IMR-90 (cell line): ENCODE data around the gene ALDH18A1. TPM values are rescaled to one million over a fixed set of nuclear protein-coding genes. Genes with fewer than 3 reads are reported as not detected.
A peak's percentile ranks its signal among the peaks of the same experiment; 100 is the strongest.

Source experiments
- ATAC-seq: fragments of 200-7000 bp; cut with Tn5 transposase; 2 replicates; pipeline ENCODE4 v1.9.1; 2020; ENCODE audit warnings: low read depth, mild to moderate bottlenecking, moderate library complexity
- BruUV-seq: library from RNA; stranded (reverse); fragments of 400-500 nt; replicated peaks from 2 replicates; lab custom pipeline; 2021; lab: Mats Ljungman, UMichigan
- CTCF ChIA-PET: fragments of 300-600 bp; formaldehyde crosslinking; extraction: SDS; loops from one replicate; lab custom pipeline; 2021; ENCODE audit warnings: antibody characterized with exemption; lab: Yijun Ruan, JAX
- POLR2A ChIA-PET: fragments of 300-600 bp; sonication (Branson Sonifier 250); formaldehyde crosslinking; loops from one replicate; lab custom pipeline; 2022; ENCODE audit warnings: antibody characterized with exemption; ENCODE audit not compliant: unreplicated experiment; lab: Charles Lee
- DNase-seq: peaks from one replicate; pipeline ENCODE4 v3.0.0; 2013
- H2AFZ ChIP-seq: replicated peaks from 2 replicates; pipeline ENCODE3; 2013; ENCODE audit warnings: low read length, mild to moderate bottlenecking; ENCODE audit not compliant: poor library complexity
- H2AK5ac ChIP-seq: 2 replicates; pipeline ENCODE4 v1.6.1; 2013; ENCODE audit warnings: low read depth, low read length, inconsistent platforms
- H2AK9ac ChIP-seq: replicated peaks from 2 replicates; pipeline ENCODE3; 2013; ENCODE audit warnings: mild to moderate bottlenecking, low read depth, low read length, moderate library complexity; ENCODE audit not compliant: poor library complexity
- H2BK120ac ChIP-seq: 2 replicates; pipeline ENCODE4 v1.6.1; 2013; ENCODE audit warnings: low read depth, low read length, inconsistent platforms
- H2BK15ac ChIP-seq: 3 replicates; pipeline ENCODE4 v1.6.1; 2013; ENCODE audit warnings: low read depth, low read length, inconsistent platforms
- H2BK20ac ChIP-seq: 2 replicates; pipeline ENCODE4 v1.6.1; 2013; ENCODE audit warnings: low read depth, mild to moderate bottlenecking, inconsistent platforms, low read length, moderate library complexity
- H2BK5ac ChIP-seq: 2 replicates; pipeline ENCODE4 v1.6.1; 2013; ENCODE audit warnings: mild to moderate bottlenecking, low read depth, low read length, inconsistent platforms; ENCODE audit not compliant: poor library complexity, severe bottlenecking
- H3K14ac ChIP-seq: replicated peaks from 2 replicates; pipeline ENCODE4 v1.6.1; 2013; ENCODE audit warnings: low read depth, low read length, inconsistent platforms
- H3K18ac ChIP-seq: 2 replicates; pipeline ENCODE4 v1.6.1; 2013; ENCODE audit warnings: low read depth, low read length, control low read depth
- H3K23ac ChIP-seq: 2 replicates; pipeline ENCODE4 v1.6.1; 2013; ENCODE audit warnings: low read depth, low read length, inconsistent platforms
- H3K27ac ChIP-seq: 2 replicates; pipeline ENCODE4 v1.5.1; 2013; ENCODE audit warnings: mild to moderate bottlenecking, control low read depth, low read length; ENCODE audit not compliant: insufficient read depth
- H3K27me3 ChIP-seq: 2 replicates; pipeline ENCODE4 v1.6.1; 2013; ENCODE audit warnings: low read length; ENCODE audit not compliant: control insufficient read depth, insufficient read depth
- H3K36me3 ChIP-seq: 2 replicates; pipeline ENCODE4 v1.6.1; 2013; ENCODE audit warnings: low read length, mixed read lengths; ENCODE audit not compliant: control insufficient read depth, insufficient read depth
- H3K4ac ChIP-seq: 2 replicates; pipeline ENCODE4 v1.6.1; 2013; ENCODE audit warnings: low read depth, low read length, inconsistent platforms
- H3K4me1 ChIP-seq: 2 replicates; pipeline ENCODE4 v1.6.1; 2013; ENCODE audit warnings: low read length, mixed read lengths; ENCODE audit not compliant: control insufficient read depth, insufficient read depth
- H3K4me2 ChIP-seq: 2 replicates; pipeline ENCODE4 v1.6.1; 2013; ENCODE audit warnings: low read depth, mild to moderate bottlenecking, control low read depth, low read length, moderate library complexity
- H3K4me3 ChIP-seq: 2 replicates; pipeline ENCODE4 v1.5.1; 2013; ENCODE audit warnings: low read depth, mild to moderate bottlenecking, control low read depth, low read length, moderate library complexity; ENCODE audit not compliant: insufficient read depth
- H3K56ac ChIP-seq: 2 replicates; pipeline ENCODE4 v1.6.1; 2013; ENCODE audit warnings: low read length, inconsistent platforms; ENCODE audit not compliant: insufficient read depth; ENCODE audit errors: extremely low read depth
- H3K79me1 ChIP-seq, 2 experiments: 2 replicates each; pipeline ENCODE4 v1.6.1; 2013; ENCODE audit warnings: low read length in 2 of 2, inconsistent platforms in 1 of 2, low read depth in 1 of 2
- H3K9ac ChIP-seq: 2 replicates; pipeline ENCODE4 v1.6.1; 2013; ENCODE audit warnings: low read depth, low read length, control low read depth
- H3K9me1 ChIP-seq: 2 replicates; pipeline ENCODE4 v1.6.1; 2013; ENCODE audit warnings: low read length, inconsistent platforms; ENCODE audit not compliant: insufficient read depth
- H3K9me3 ChIP-seq: 2 replicates; pipeline ENCODE4 v1.6.1; 2013; ENCODE audit warnings: low read length; ENCODE audit not compliant: control insufficient read depth, insufficient read depth
- H4K20me1 ChIP-seq: 2 replicates; pipeline ENCODE4 v1.6.1; 2013; ENCODE audit warnings: low read length, inconsistent platforms; ENCODE audit not compliant: insufficient read depth
- H4K5ac ChIP-seq: 2 replicates; pipeline ENCODE4 v1.6.1; 2013; ENCODE audit warnings: mild to moderate bottlenecking, low read depth, low read length, control low read depth
- H4K8ac ChIP-seq, 2 experiments: 2 replicates each; pipeline ENCODE4 v1.6.1; 2013; ENCODE audit warnings: low read depth in 2 of 2, low read length in 2 of 2, control low read depth in 1 of 2, inconsistent platforms in 1 of 2
- H4K91ac ChIP-seq: 2 replicates; pipeline ENCODE4 v1.6.1; 2013; ENCODE audit warnings: low read depth, low read length, inconsistent platforms; ENCODE audit not compliant: insufficient read depth
- BHLHE40 ChIP-seq: fragments of 150-350 bp; IDR thresholded peaks from 2 replicates; pipeline ENCODE4 v1.6.1; 2016; ENCODE audit warnings: mild to moderate bottlenecking, low read depth, low read length
- MAFK ChIP-seq: IDR thresholded peaks from 2 replicates; pipeline ENCODE4 v1.6.1; 2012; ENCODE audit warnings: low read depth, low read length, improper control_type of control experiment
- MAZ ChIP-seq: IDR thresholded peaks from 2 replicates; pipeline ENCODE4 v1.6.1; 2012; ENCODE audit warnings: low read depth, mild to moderate bottlenecking, low read length, improper control_type of control experiment, moderate library complexity, borderline replicate concordance
- MXI1 ChIP-seq: IDR thresholded peaks from 2 replicates; pipeline ENCODE4 v1.6.1; 2012; ENCODE audit warnings: low read depth, mild to moderate bottlenecking, low read length, moderate library complexity, borderline replicate concordance
- NFE2L2 ChIP-seq: fragments of 150-350 bp; IDR thresholded peaks from 2 replicates; pipeline ENCODE4 v1.6.1; 2016; ENCODE audit warnings: low read depth, mild to moderate bottlenecking, low read length
- POLR2A ChIP-seq: IDR thresholded peaks from 2 replicates; pipeline ENCODE4 v1.6.1; 2012; ENCODE audit warnings: mild to moderate bottlenecking, low read depth, low read length
- RAD21 ChIP-seq: IDR thresholded peaks from 2 replicates; pipeline ENCODE4 v1.6.1; 2012; ENCODE audit warnings: low read length, improper control_type of control experiment
- RFX5 ChIP-seq: IDR thresholded peaks from 2 replicates; pipeline ENCODE4 v1.8.0; 2012; ENCODE audit warnings: low read depth, mild to moderate bottlenecking, low read length, moderate library complexity
- WGBS, 2 experiments: methylation state at CpG; one replicate each; pipeline versions ENCODE4 v1.1.5 to v1.1.7; 2013; ENCODE audit warnings: missing lambda C conversion rate in 2 of 2; ENCODE audit not compliant: insufficient read length in 1 of 2; ENCODE audit errors: extremely low coverage in 2 of 2; 5-methylcytosine and 5-hydroxymethylcytosine counted together
- dilution Hi-C: fragments of 300-500 bp; cut with HindIII; formaldehyde crosslinking; loops from one replicate; pipeline ENCODE4 v1.14.3; 2018; ENCODE audit warnings: low sequenced_read_pairs; ENCODE audit not compliant: unreplicated experiment
- in situ Hi-C: fragments of 300-500 bp; cut with MboI; formaldehyde crosslinking; loops from 3 replicates; pipeline ENCODE4 v1.14.3; 2019; ENCODE audit warnings: low sequenced_read_pairs, inconsistent platforms, mixed read lengths
- intact Hi-C: fragments of 100-400 bp; cut with micrococcal nuclease; formaldehyde crosslinking; loops from 2 replicates; pipeline ENCODE4 v1.10.0; 2022
- polyA plus RNA-seq, 3 experiments: library from polyadenylated mRNA; depleted of rRNA; stranded (reverse); fragments of >200 nt; gene quantifications; 2 replicates each; pipeline ENCODE4 v1.2.3, GENCODE V29; 2012; ENCODE audit warnings: low replicate concordance in 1 of 3
- total RNA-seq: library from RNA; depleted of rRNA; stranded (reverse); fragments of >200 nt; gene quantifications from 2 replicates; pipeline ENCODE4 v1.2.3, GENCODE V29; 2012
- TF ChIP-seq, protein P1 (sequence below): fragments of 150-350 bp; IDR thresholded peaks from 2 replicates; pipeline ENCODE4 v1.6.1; 2016; ENCODE audit warnings: low read depth, mild to moderate bottlenecking, low read length, moderate library complexity, borderline replicate concordance
- TF ChIP-seq, protein P2 (sequence below): fragments of 150-350 bp; IDR thresholded peaks from 2 replicates; pipeline ENCODE4 v1.6.1; 2017; ENCODE audit warnings: mild to moderate bottlenecking, antibody characterized with exemption, low read length, low read depth
- TF ChIP-seq, protein P3 (sequence below): conservative IDR thresholded peaks from 2 replicates; pipeline ENCODE4 v1.5.1; 2012; ENCODE audit warnings: mild to moderate bottlenecking, low read depth, low read length, improper control_type of control experiment

Gene ALDH18A1
- total and polyA plus RNA-seq, 2 of the 4 experiments (the other 2 are of a cell fraction): 93.4 to 232 TPM

DNA sequence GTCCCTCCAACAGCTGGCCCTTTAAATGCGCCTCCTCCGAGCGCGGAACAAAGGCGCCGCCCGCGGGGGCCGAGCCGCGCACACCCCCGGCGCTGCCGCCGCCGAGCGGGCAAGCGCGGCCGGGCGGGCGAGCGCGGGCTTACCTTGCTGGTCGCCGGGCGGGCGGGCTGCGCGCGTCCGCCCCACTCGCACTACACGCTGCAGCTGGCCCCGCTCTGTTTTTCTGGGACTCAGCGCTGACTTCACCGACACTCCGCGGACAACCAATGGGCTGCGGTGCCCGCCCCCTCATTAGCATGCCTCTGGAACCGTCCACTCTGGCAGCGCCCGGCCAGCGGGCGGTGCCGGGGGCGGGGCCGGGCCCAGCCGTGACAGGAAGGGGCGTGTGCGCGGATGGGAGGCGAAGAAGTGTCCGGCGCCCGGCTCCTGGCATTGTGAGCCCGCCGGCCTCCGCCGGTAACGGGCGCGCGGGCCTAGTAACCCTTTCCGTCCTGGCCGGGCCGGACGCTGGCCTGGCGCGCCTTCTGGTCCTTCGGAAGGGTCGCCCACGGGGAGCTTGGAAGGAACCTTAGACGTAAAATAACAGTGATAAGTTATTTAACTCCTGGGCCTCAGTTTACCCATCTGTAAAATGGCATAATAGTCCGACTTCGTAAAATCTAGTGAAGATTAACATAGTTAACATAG, 95.2 kb downstream of the ALDH18A1 start, which contains the start of gene SORBS1:
Gene SORBS1 (minus strand): TSS at position 195 of the 687 bp plus-strand sequence. CDS start 120,236 bp downstream, outside the sequence.
- Histone ChIP-seq H2BK20ac (no peak within 1 kb of the TSS), H2BK15ac (no peak within 1 kb of the TSS), H2BK5ac (no peak within 1 kb of the TSS), H3K4me1 (no peaks in the 10 kb centered on the region), H2AK5ac (no peak within 1 kb of the TSS), H3K14ac (no peak within 1 kb of the TSS), H2AFZ (peak within 1 kb of the TSS; percentile 91), H4K91ac (no peak within 1 kb of the TSS), H3K9me1 (no peaks in the 10 kb centered on the region), H3K4ac (no peak within 1 kb of the TSS), H3K79me1 (no peaks in the 10 kb centered on the region), H4K8ac (no peak within 1 kb of the TSS), H3K9ac (no peak within 1 kb of the TSS), H2BK120ac (no peak within 1 kb of the TSS), H4K20me1 (no peaks in the 10 kb centered on the region), H3K23ac (peak within 1 kb of the TSS; percentile 7; the same call in 1 of the 2 replicates), H3K4me3 (peak within 1 kb of the TSS; percentile 68), H3K27ac (no peak within 1 kb of the TSS), H3K18ac (no peak within 1 kb of the TSS), H4K5ac (no peak within 1 kb of the TSS), H2AK9ac (peak within 1 kb of the TSS; percentile 31), H3K27me3 (peaks cover 27% of the 10 kb centered on the region), H3K36me3 (no peaks in the 10 kb centered on the region), H3K4me2 (peak within 1 kb of the TSS; percentile 97), H3K56ac (no peak within 1 kb of the TSS), H3K9me3 (no peaks in the 10 kb centered on the region)
- dilution Hi-C loops: no loop called here
- POLR2A ChIA-PET: no interaction called here
- ATAC-seq (peak; percentile 100), DNase-seq (peak; percentile 91)
- CTCF ChIA-PET: interaction anchor here (1.5 kb wide), 1 partner anchor 131 kb away, joined by 5 read pairs; no protein-coding TSS in a partner anchor
- intact Hi-C loops: loop anchor here (2.0 kb wide), 1 partner anchor 131 kb away; the partner anchor contains the start of gene TCTN3
- TF ChIP-seq NFE2L2 (no peak), RFX5 (no peak), BHLHE40 (no peak), MXI1 (peak; percentile 83; the same call in 1 of the 2 replicates), MAFK (no peak), POLR2A (peak; percentile 55; the same call in 1 of the 2 replicates), MAZ (peak; percentile 63; the same call in 1 of the 2 replicates), RAD21 (no peak)
- TF ChIP-seq, protein P1, sequence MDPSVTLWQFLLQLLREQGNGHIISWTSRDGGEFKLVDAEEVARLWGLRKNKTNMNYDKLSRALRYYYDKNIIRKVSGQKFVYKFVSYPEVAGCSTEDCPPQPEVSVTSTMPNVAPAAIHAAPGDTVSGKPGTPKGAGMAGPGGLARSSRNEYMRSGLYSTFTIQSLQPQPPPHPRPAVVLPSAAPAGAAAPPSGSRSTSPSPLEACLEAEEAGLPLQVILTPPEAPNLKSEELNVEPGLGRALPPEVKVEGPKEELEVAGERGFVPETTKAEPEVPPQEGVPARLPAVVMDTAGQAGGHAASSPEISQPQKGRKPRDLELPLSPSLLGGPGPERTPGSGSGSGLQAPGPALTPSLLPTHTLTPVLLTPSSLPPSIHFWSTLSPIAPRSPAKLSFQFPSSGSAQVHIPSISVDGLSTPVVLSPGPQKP: no peak
- TF ChIP-seq, protein P2, sequence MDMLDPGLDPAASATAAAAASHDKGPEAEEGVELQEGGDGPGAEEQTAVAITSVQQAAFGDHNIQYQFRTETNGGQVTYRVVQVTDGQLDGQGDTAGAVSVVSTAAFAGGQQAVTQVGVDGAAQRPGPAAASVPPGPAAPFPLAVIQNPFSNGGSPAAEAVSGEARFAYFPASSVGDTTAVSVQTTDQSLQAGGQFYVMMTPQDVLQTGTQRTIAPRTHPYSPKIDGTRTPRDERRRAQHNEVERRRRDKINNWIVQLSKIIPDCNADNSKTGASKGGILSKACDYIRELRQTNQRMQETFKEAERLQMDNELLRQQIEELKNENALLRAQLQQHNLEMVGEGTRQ: no peak
- TF ChIP-seq, protein P3, sequence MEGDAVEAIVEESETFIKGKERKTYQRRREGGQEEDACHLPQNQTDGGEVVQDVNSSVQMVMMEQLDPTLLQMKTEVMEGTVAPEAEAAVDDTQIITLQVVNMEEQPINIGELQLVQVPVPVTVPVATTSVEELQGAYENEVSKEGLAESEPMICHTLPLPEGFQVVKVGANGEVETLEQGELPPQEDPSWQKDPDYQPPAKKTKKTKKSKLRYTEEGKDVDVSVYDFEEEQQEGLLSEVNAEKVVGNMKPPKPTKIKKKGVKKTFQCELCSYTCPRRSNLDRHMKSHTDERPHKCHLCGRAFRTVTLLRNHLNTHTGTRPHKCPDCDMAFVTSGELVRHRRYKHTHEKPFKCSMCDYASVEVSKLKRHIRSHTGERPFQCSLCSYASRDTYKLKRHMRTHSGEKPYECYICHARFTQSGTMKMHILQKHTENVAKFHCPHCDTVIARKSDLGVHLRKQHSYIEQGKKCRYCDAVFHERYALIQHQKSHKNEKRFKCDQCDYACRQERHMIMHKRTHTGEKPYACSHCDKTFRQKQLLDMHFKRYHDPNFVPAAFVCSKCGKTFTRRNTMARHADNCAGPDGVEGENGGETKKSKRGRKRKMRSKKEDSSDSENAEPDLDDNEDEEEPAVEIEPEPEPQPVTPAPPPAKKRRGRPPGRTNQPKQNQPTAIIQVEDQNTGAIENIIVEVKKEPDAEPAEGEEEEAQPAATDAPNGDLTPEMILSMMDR: no peak
- in situ Hi-C loops: no loop called here
- WGBS, 2 experiments: 4% methylated on average over 32 of the region's 77 CpGs; no CpG with 5 or more reads in 1 of the 2 experiments
- no TSS peak for BruUV-seq
